ENCODE results near the gene NFYC. TPM values are rescaled to one million over a fixed set of nuclear protein-coding genes. Genes with fewer than 3 reads are reported as not detected.

Gene NFYC
- total and polyA plus RNA-seq, 2 of the 8 experiments (the other 6 are each of a cell fraction or from before 2014, with no cell fraction given), result 54.1 to 124 TPM

GRCh38 chr1:40749817-40750216 lies 58.3 kb downstream of the NFYC start:
- H2AK5ac ChIP-seq (ENCODE audit: low read depth, low read length), result no peak overlapping the region
- DNase-seq (ENCODE audit: low read depth in 1 of 2, low spot score in 2 of 2) (no peak), FAIRE-seq (no peak)
- no peak overlapping the region for H3K4me2 ChIP-seq (ENCODE audit: insufficient read depth in 1 of 2, low read depth in 2 of 2, low read length in 2 of 2)
- no peak overlapping the region for H3K9ac ChIP-seq (replicated peaks in 1 of 4; ENCODE audit: extremely low read depth in 1 of 4, low read depth in 3 of 4, low read length in 3 of 4)
- peaks cover 7% of the 10 kb centered on the region; the same call in 1 of the 2 replicates for H3K79me1 ChIP-seq (ENCODE audit: low read depth, low read length)
- CTCF ChIA-PET (ENCODE audit: partially characterized antibody), result no interaction called here
- peaks cover 2% of the 10 kb centered on the region in 2 experiments for H4K20me1 ChIP-seq (replicated peaks in 1 of 2; ENCODE audit: control insufficient read depth in 1 of 2, insufficient read depth in 2 of 2, low read length in 2 of 2)
- H3K9me3 ChIP-seq (ENCODE audit: insufficient read depth in 2 of 2, low read depth in 1 of 2, low read length in 1 of 2), result no peaks in the 10 kb centered on the region
- H3K56ac ChIP-seq (replicated peaks; ENCODE audit: insufficient read length, low read depth, low read length), result no peak overlapping the region
- TF ChIP-seq SAP30 (IDR thresholded peaks at IDR 0.05; ENCODE audit: insufficient read depth, insufficient replicate concordance, low read length), result no peak
- no peak for TF ChIP-seq HDAC2 (IDR thresholded peaks at IDR 0.05; ENCODE audit: borderline replicate concordance in 1 of 2, low read depth in 2 of 2, low read length in 2 of 2)
- TF ChIP-seq BCL11A (IDR thresholded peaks at IDR 0.05; ENCODE audit: low read depth in 2 of 2, low read length in 2 of 2), result no peak
- TF ChIP-seq ATF3 (IDR thresholded peaks at IDR 0.05; ENCODE audit: insufficient read depth, low read depth, low read length), result no peak
- no peak for TF ChIP-seq TBP (IDR thresholded peaks at IDR 0.05; ENCODE audit: low read depth, low read length)
- TF ChIP-seq EZH2 (IDR thresholded peaks at IDR 0.05; ENCODE audit: low read depth, low read length, severe bottlenecking), result no peak
- TF ChIP-seq POU5F1 (IDR thresholded peaks at IDR 0.05; ENCODE audit: low read depth, low read length), result no peak
- TF ChIP-seq NANOG (IDR thresholded peaks at IDR 0.05; ENCODE audit: insufficient read depth, low read depth, low read length, poor library complexity, severe bottlenecking), result no peak
- TF ChIP-seq KDM4A (IDR thresholded peaks at IDR 0.05; ENCODE audit: low read depth, low read length, severe bottlenecking), result no peak
- no peak for TF ChIP-seq BACH1 (IDR thresholded peaks at IDR 0.05; ENCODE audit: low read length)
- no peak for TF ChIP-seq MAFK (IDR thresholded peaks at IDR 0.05; ENCODE audit: low read depth, low read length)
- TF ChIP-seq PHF8 (conservative IDR thresholded peaks at IDR 0.05; ENCODE audit: low read depth, low read length), result no peak
- H3K36me3 ChIP-seq (ENCODE audit: control insufficient read depth in 2 of 4, insufficient read depth in 4 of 4, low read length in 3 of 4), result peaks cover 0 to 57% (median 36%) of the 10 kb centered on the region in 4 experiments; a peak in 7 of 8 replicates
- WGBS, 2 experiments (ENCODE audit: extremely low coverage in 1 of 2, insufficient coverage in 1 of 2, insufficient read length in 1 of 2, insufficient replicate concordance in 2 of 2, low coverage in 1 of 2, low lambda C conversion rate in 2 of 2, missing lambda C conversion rate in 1 of 2), result 89% methylated on average over 3 of the region's 3 CpGs; no CpG with 5 or more reads in 1 of the 2 experiments
- H3K14ac ChIP-seq (ENCODE audit: insufficient read length), result no peak overlapping the region
- no peaks in the 10 kb centered on the region for H3K23me2 ChIP-seq (ENCODE audit: low read depth, low read length)
- no peak overlapping the region for H3K27ac ChIP-seq (ENCODE audit: low read depth, low read length)
- no peaks in the 10 kb centered on the region for H3K4me1 ChIP-seq (replicated peaks in 1 of 4; ENCODE audit: control insufficient read depth in 3 of 4, insufficient read depth in 4 of 4, low read length in 3 of 4)
- no peak overlapping the region for H2BK15ac ChIP-seq (ENCODE audit: low read length)
- no peaks in the 10 kb centered on the region for H3K27me3 ChIP-seq (replicated peaks in 1 of 4; ENCODE audit: control insufficient read depth in 3 of 4, extremely low read depth in 1 of 4, insufficient read depth in 3 of 4, low read length in 3 of 4)
- H4K8ac ChIP-seq (ENCODE audit: extremely low read depth, insufficient read depth, low read length), result no peak overlapping the region
- no peak overlapping the region for H2BK120ac ChIP-seq (replicated peaks; ENCODE audit: low read depth, low read length)
- no peak overlapping the region for H2BK5ac ChIP-seq (ENCODE audit: low read depth, low read length)
- no peak overlapping the region for H4K91ac ChIP-seq (replicated peaks; ENCODE audit: insufficient read length, low read length)
- no peak overlapping the region for H2AFZ ChIP-seq (ENCODE audit: low read length)
- POLR2A ChIA-PET (ENCODE audit: partially characterized antibody), result no interaction called here
- no peak overlapping the region for H3K4ac ChIP-seq (replicated peaks; ENCODE audit: insufficient read length, low read depth, low read length)
- no peak overlapping the region for H2BK20ac ChIP-seq (ENCODE audit: low read length)
- H3K18ac ChIP-seq (ENCODE audit: extremely low read depth, low read length), result no peak overlapping the region
- H3K79me2 ChIP-seq (ENCODE audit: control insufficient read depth in 1 of 2, insufficient read depth in 2 of 2, low read length in 2 of 2), result 0 out of 4 replicates have a peak, but pooled peaks cover 0 to under 1% of the 10 kb centered on the region in 2 experiments
- no peak overlapping the region for H4K5ac ChIP-seq (ENCODE audit: insufficient read length, low read depth, low read length)
- no peak overlapping the region for H3K23ac ChIP-seq (ENCODE audit: insufficient read length)
- H2BK12ac ChIP-seq (ENCODE audit: low read depth, low read length), result no peak overlapping the region
- H3K4me3 ChIP-seq (ENCODE audit: extremely low read depth in 1 of 4, insufficient read depth in 2 of 4, low read depth in 3 of 4, low read length in 4 of 4), result no peak overlapping the region
